HG03457 (cell line): Measurements from ENCODE around the gene IGSF9B.

Experiments
- ATAC-seq: cut with Tn5 transposase; IDR thresholded peaks from one replicate; pipeline ENCODE4 v1.9.1; 2021; ENCODE audit warnings: moderate number of reproducible peaks; ENCODE audit not compliant: unreplicated experiment

The IGSF9B gene

GRCh38 chr11:133984828-133985227 is 28.1 kb upstream of the IGSF9B start:
- ATAC-seq = no peak

GRCh38 chr11:133983660-133984316 is 27.0 kb upstream of the IGSF9B start:
- ATAC-seq = no peak

GRCh38 chr11:133982876-133983275 is 26.1 kb upstream of the IGSF9B start:
- ATAC-seq = no peak

GRCh38 chr11:133982151-133982550 is 25.4 kb upstream of the IGSF9B start:
- ATAC-seq = no peak

- no peak for ATAC-seq
Observed at GRCh38 chr11:133981156-133981555, 24.4 kb upstream of the IGSF9B start.

GRCh38 chr11:133980665-133981064 is 23.9 kb upstream of the IGSF9B start:
- no peak for ATAC-seq

- no peak for ATAC-seq
Observed at GRCh38 chr11:133978794-133979193, 22.0 kb upstream of the IGSF9B start.

- ATAC-seq = peak; percentile 85
Observed at GRCh38 chr11:133977067-133977677, 20.4 kb upstream of the IGSF9B start.

GRCh38 chr11:133975488-133975849 is 18.7 kb upstream of the IGSF9B start:
- no peak for ATAC-seq

- no peak for ATAC-seq
Observed at GRCh38 chr11:133974836-133975487, 18.2 kb upstream of the IGSF9B start.

- no peak for ATAC-seq
Observed at GRCh38 chr11:133971881-133972280, 15.1 kb upstream of the IGSF9B start.

- no peak for ATAC-seq
Observed at GRCh38 chr11:133969112-133969511, 12.3 kb upstream of the IGSF9B start.

GRCh38 chr11:133968300-133968699 is 11.5 kb upstream of the IGSF9B start:
- ATAC-seq = no peak

- no peak for ATAC-seq
Observed at GRCh38 chr11:133967599-133968238, 11.0 kb upstream of the IGSF9B start.

- ATAC-seq = no peak
Observed at GRCh38 chr11:133966921-133967598, 10.3 kb upstream of the IGSF9B start.

- ATAC-seq = no peak
Observed at GRCh38 chr11:133966172-133966651, 9.4 kb upstream of the IGSF9B start.

- no peak for ATAC-seq
Observed at GRCh38 chr11:133965031-133965601, 8.3 kb upstream of the IGSF9B start.

- no peak for ATAC-seq
Observed at GRCh38 chr11:133964356-133964755, 7.6 kb upstream of the IGSF9B start.

- no peak for ATAC-seq
Observed at GRCh38 chr11:133961890-133962289, 5.1 kb upstream of the IGSF9B start.

- no peak for ATAC-seq
Observed at GRCh38 chr11:133957900-133958299, 1.1 kb upstream of the IGSF9B start.

- no peak for ATAC-seq
Observed at GRCh38 chr11:133955945-133956421, 785 bp downstream of the IGSF9B start.
